Mesendoderm (in vitro differentiated cells): ENCODE results near the gene MARF1.

Source experiments
- DNase-seq: peaks from one replicate; pipeline ENCODE4 v3.0.0; 2013
- H2AK5ac ChIP-seq: 2 replicates; pipeline ENCODE4 v1.6.1; 2013; ENCODE audit warnings: low read length, inconsistent platforms
- H2BK120ac ChIP-seq: 2 replicates; pipeline ENCODE4 v1.6.1; 2013; ENCODE audit warnings: low read depth, mild to moderate bottlenecking, low read length, moderate library complexity, mixed read lengths
- H2BK15ac ChIP-seq: replicated peaks from 2 replicates; pipeline ENCODE4 v1.6.1; 2013; ENCODE audit warnings: low read depth, mild to moderate bottlenecking, moderate library complexity
- H2BK5ac ChIP-seq: 2 replicates; pipeline ENCODE4 v1.6.1; 2013; ENCODE audit warnings: low read length, inconsistent platforms
- H3K18ac ChIP-seq: 2 replicates; pipeline ENCODE4 v1.6.1; 2013; ENCODE audit warnings: mild to moderate bottlenecking, low read length, mixed read lengths
- H3K23ac ChIP-seq: one replicate; pipeline ENCODE4 v1.6.1; 2013; ENCODE audit warnings: low read length
- H3K27ac ChIP-seq: 2 replicates; pipeline ENCODE4 v1.5.1; 2013; ENCODE audit warnings: low read depth, mild to moderate bottlenecking, inconsistent platforms, low read length, moderate library complexity
- H3K27me3 ChIP-seq: 2 replicates; pipeline ENCODE4 v1.6.1; 2013; ENCODE audit warnings: low read length, control low read depth, mild to moderate bottlenecking, inconsistent platforms; ENCODE audit not compliant: insufficient read depth, poor library complexity
- H3K36me3 ChIP-seq: 2 replicates; pipeline ENCODE4 v1.6.1; 2013; ENCODE audit warnings: low read length, inconsistent platforms; ENCODE audit not compliant: control insufficient read depth, insufficient read depth
- H3K4ac ChIP-seq: one replicate; pipeline ENCODE4 v1.6.1; 2013; ENCODE audit warnings: low read depth, mild to moderate bottlenecking, low read length, moderate library complexity
- H3K4me1 ChIP-seq: 2 replicates; pipeline ENCODE4 v1.6.1; 2013; ENCODE audit warnings: low read depth, low read length, inconsistent platforms; ENCODE audit not compliant: control insufficient read depth
- H3K4me2 ChIP-seq: 2 replicates; pipeline ENCODE4 v1.6.1; 2013; ENCODE audit warnings: low read length
- H3K4me3 ChIP-seq: 2 replicates; pipeline ENCODE4 v1.5.1; 2013; ENCODE audit warnings: mild to moderate bottlenecking, low read length
- H3K56ac ChIP-seq: one replicate; pipeline ENCODE4 v1.6.1; 2013; ENCODE audit warnings: low read length
- H3K79me1 ChIP-seq: 2 replicates; pipeline ENCODE4 v1.6.1; 2013; ENCODE audit warnings: low read length, inconsistent platforms
- H3K79me2 ChIP-seq: 2 replicates; pipeline ENCODE4 v1.6.1; 2013; ENCODE audit warnings: mild to moderate bottlenecking, low read length; ENCODE audit not compliant: control insufficient read depth, insufficient read depth
- H3K9ac ChIP-seq: 2 replicates; pipeline ENCODE4 v1.6.1; 2013; ENCODE audit warnings: low read length, inconsistent platforms
- H4K5ac ChIP-seq: one replicate; pipeline ENCODE4 v1.6.1; 2013; ENCODE audit warnings: low read length
- H4K8ac ChIP-seq: one replicate; pipeline ENCODE4 v1.6.1; 2013; ENCODE audit warnings: low read depth, mild to moderate bottlenecking, control low read depth, low read length, moderate library complexity
- WGBS: extraction: QIAGEN DNeasy Blood & Tissue Kit; methylation state at CpG from one replicate; pipeline ENCODE4 v1.1.7; 2013; ENCODE audit warnings: low lambda C conversion rate, missing lambda C conversion rate; ENCODE audit not compliant: insufficient coverage; ENCODE audit errors: extremely low coverage; 5-methylcytosine and 5-hydroxymethylcytosine counted together

The MARF1 gene

DNA sequence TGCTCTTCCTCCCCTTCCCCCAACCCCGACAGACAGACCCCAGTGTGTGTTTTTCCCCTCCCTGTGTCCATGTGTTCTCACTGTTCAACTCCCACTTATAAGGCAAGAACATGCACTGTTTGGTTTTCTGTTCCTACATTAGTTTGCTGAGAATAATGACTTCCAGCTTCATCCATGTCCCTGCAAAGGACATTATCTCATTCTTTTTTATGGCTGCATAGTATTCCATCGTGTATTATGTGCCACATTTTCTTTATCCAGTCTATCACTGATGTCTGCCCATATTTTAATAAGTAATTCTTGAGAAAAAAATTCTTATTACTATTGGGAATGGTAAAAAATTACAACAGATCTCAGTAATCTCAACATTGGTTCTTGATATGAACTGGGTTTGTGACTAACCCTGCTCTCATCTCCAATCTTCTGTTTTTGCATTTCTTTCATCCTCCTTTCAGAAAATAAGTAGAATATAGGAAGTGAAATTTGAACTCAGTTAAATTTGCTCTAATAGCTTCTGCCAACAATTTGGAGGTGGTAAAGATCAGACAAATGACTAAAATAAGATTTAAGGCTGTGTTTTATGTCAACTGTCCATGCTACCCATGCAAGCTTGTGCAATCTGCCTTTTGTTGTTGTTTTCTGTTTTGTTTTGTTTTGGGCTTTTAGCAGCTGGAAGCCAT, 11.1 kb downstream of the MARF1 start:
- no peak overlapping the region for H3K4ac ChIP-seq
- no peak overlapping the region for H3K18ac ChIP-seq
- H3K56ac ChIP-seq = no peak overlapping the region
- no peaks in the 10 kb centered on the region for H3K79me1 ChIP-seq
- no peak overlapping the region for H2AK5ac ChIP-seq
- no peak overlapping the region for H2BK5ac ChIP-seq
- H3K4me2 ChIP-seq = no peak overlapping the region
- no peaks in the 10 kb centered on the region for H3K4me1 ChIP-seq
- H2BK15ac ChIP-seq = no peak overlapping the region
- DNase-seq = no peak
- H3K23ac ChIP-seq = no peak overlapping the region
- no peaks in the 10 kb centered on the region for H3K27me3 ChIP-seq
- H2BK120ac ChIP-seq = no peak overlapping the region
- H3K27ac ChIP-seq = no peak overlapping the region
- H3K79me2 ChIP-seq = no peaks in the 10 kb centered on the region
- no peak overlapping the region for H4K8ac ChIP-seq
- no CpG with 5 or more reads among the region's 2 CpGs for WGBS
- peaks cover 9% of the 10 kb centered on the region for H3K36me3 ChIP-seq
- no peak overlapping the region for H4K5ac ChIP-seq
- H3K4me3 ChIP-seq = no peak overlapping the region
- no peak overlapping the region for H3K9ac ChIP-seq

DNA sequence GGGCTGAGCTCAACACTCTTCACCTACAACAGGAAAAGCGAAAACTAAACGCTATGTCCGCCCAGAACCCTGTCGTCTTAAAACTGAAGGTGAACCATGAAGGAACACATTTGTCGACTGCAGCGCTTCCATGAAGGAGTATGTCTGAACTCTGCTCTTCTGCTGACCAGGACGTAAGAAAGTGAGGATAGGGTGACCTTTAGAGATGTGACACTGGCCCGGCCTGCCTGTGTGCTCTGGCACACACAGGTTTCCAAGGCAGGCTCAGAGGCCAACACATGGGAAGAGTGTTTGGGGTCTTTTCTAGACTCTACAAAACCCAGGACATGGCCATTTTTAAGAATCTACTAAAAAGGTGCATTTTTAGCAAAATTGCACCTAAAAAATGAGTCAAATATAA, 21.1 kb downstream of the MARF1 start:
- peaks cover 7% of the 10 kb centered on the region for H3K36me3 ChIP-seq
- H2BK15ac ChIP-seq = no peak overlapping the region
- H4K8ac ChIP-seq = no peak overlapping the region
- H3K4ac ChIP-seq = no peak overlapping the region
- H3K27ac ChIP-seq = no peak overlapping the region
- no peak overlapping the region for H3K4me2 ChIP-seq
- H3K4me3 ChIP-seq = no peak overlapping the region
- H3K18ac ChIP-seq = no peak overlapping the region
- H3K56ac ChIP-seq = no peak overlapping the region
- no peak overlapping the region for H3K23ac ChIP-seq
- no peak overlapping the region for H3K9ac ChIP-seq
- WGBS = no CpG with 5 or more reads among the region's 8 CpGs
- no peak overlapping the region for H2BK5ac ChIP-seq
- no peak overlapping the region for H2BK120ac ChIP-seq
- no peaks in the 10 kb centered on the region for H3K79me2 ChIP-seq
- no peak overlapping the region for H4K5ac ChIP-seq
- H3K4me1 ChIP-seq = no peaks in the 10 kb centered on the region
- no peak for DNase-seq
- no peak overlapping the region for H2AK5ac ChIP-seq
- no peaks in the 10 kb centered on the region for H3K27me3 ChIP-seq
- H3K79me1 ChIP-seq = no peaks in the 10 kb centered on the region

DNA sequence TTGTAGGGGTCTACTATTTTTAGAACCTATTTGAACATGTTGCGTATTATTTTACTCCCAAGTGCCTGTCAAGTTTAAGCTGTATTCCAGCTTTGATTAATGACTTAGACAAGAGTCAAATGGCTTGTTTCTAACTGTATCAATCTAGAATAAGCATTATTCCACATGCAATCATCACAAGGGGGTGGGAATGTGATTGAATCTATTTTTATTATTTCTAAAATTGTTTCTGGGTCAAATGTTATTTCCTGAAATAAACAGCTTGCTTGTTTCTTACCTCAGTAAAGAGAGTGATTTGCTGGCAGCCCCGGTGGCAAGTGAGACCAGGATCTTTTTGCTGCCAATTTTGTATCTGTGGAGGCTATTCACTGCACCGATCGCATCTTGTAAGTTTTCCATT, 21.5 kb downstream of the MARF1 start:
- no peaks in the 10 kb centered on the region for H3K27me3 ChIP-seq
- no peak overlapping the region for H3K4me3 ChIP-seq
- H3K23ac ChIP-seq = no peak overlapping the region
- no peak overlapping the region for H3K27ac ChIP-seq
- H3K79me2 ChIP-seq = no peaks in the 10 kb centered on the region
- no peaks in the 10 kb centered on the region for H3K79me1 ChIP-seq
- no peak for DNase-seq
- H4K5ac ChIP-seq = no peak overlapping the region
- H2BK15ac ChIP-seq = no peak overlapping the region
- H3K4ac ChIP-seq = no peak overlapping the region
- no peak overlapping the region for H4K8ac ChIP-seq
- H3K36me3 ChIP-seq = peaks cover 8% of the 10 kb centered on the region
- H2AK5ac ChIP-seq = no peak overlapping the region
- H3K56ac ChIP-seq = no peak overlapping the region
- H2BK120ac ChIP-seq = no peak overlapping the region
- no peak overlapping the region for H2BK5ac ChIP-seq
- no peaks in the 10 kb centered on the region for H3K4me1 ChIP-seq
- H3K9ac ChIP-seq = no peak overlapping the region
- no CpG with 5 or more reads among the region's 4 CpGs for WGBS
- H3K4me2 ChIP-seq = no peak overlapping the region
- no peak overlapping the region for H3K18ac ChIP-seq

DNA sequence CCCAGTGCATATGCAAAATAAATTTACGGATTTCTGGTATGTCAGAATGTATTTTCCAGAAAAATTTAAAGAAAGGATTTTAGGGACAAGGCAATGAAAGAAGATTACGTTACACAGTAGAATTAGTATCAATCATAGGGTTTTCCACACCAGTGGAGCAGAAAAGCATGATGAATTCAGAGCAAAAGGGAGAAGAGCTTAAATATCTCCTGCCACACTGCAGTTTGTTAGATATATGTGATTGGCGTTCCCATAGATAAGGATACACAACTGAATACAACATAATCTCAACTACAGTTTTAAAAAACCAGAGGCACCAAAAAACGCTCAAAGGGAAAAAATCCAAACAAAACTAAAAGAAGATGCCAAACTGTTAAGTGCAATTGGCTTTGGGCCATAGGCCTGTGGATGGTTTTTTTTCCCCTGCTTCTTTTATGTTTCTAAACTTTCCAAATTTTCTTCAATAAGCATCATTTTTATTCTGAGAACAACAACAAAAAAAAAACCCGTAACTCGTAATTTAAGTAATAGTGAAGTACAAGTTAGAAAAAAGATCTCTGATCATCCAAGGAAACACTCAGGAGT, 22.3 kb downstream of the MARF1 start:
- H3K79me1 ChIP-seq = no peaks in the 10 kb centered on the region
- H3K18ac ChIP-seq = no peak overlapping the region
- H3K23ac ChIP-seq = no peak overlapping the region
- H3K4ac ChIP-seq = no peak overlapping the region
- H3K4me2 ChIP-seq = no peak overlapping the region
- H3K79me2 ChIP-seq = no peaks in the 10 kb centered on the region
- WGBS = no CpG with 5 or more reads among the region's 6 CpGs
- no peak for DNase-seq
- H2BK5ac ChIP-seq = no peak overlapping the region
- no peak overlapping the region for H4K8ac ChIP-seq
- peaks cover 11% of the 10 kb centered on the region for H3K36me3 ChIP-seq
- H2BK120ac ChIP-seq = no peak overlapping the region
- no peak overlapping the region for H2AK5ac ChIP-seq
- no peak overlapping the region for H2BK15ac ChIP-seq
- H4K5ac ChIP-seq = no peak overlapping the region
- H3K9ac ChIP-seq = no peak overlapping the region
- H3K27me3 ChIP-seq = no peaks in the 10 kb centered on the region
- H3K27ac ChIP-seq = no peak overlapping the region
- H3K4me1 ChIP-seq = no peaks in the 10 kb centered on the region
- no peak overlapping the region for H3K56ac ChIP-seq
- H3K4me3 ChIP-seq = no peak overlapping the region

DNA sequence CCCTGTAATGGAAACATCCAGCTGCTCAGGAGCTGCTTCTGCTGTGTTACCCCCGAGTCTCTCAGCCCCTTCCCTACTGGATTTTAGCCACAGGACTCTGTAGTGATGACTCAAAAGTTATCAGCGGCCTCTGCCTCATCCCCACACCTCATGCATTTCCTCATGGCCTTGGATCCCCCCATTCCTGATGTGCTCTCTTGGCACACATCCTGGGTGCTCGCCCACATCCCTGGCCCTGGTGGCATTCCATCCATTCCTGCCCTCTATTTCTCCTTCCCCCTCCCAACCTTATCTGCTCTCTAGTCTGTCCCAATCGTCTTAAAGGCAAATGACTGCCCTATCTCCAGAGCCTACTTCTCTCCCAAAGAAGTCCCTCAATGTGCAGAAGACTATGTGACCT, 24.6 kb downstream of the MARF1 start:
- Histone ChIP-seq H3K4me3 (no peak overlapping the region), H4K5ac (no peak overlapping the region), H3K9ac (no peak overlapping the region), H3K27me3 (no peaks in the 10 kb centered on the region), H2BK120ac (no peak overlapping the region), H2BK5ac (no peak overlapping the region), H3K4ac (no peak overlapping the region), H3K79me1 (no peaks in the 10 kb centered on the region), H2BK15ac (no peak overlapping the region), H3K27ac (no peak overlapping the region), H3K18ac (no peak overlapping the region), H3K79me2 (no peaks in the 10 kb centered on the region), H2AK5ac (no peak overlapping the region), H3K4me2 (no peak overlapping the region), H4K8ac (no peak overlapping the region), H3K4me1 (no peaks in the 10 kb centered on the region), H3K56ac (no peak overlapping the region), H3K36me3 (peaks cover 6% of the 10 kb centered on the region), H3K23ac (no peak overlapping the region)
- WGBS = no CpG with 5 or more reads among the region's 4 CpGs
- DNase-seq = no peak

DNA sequence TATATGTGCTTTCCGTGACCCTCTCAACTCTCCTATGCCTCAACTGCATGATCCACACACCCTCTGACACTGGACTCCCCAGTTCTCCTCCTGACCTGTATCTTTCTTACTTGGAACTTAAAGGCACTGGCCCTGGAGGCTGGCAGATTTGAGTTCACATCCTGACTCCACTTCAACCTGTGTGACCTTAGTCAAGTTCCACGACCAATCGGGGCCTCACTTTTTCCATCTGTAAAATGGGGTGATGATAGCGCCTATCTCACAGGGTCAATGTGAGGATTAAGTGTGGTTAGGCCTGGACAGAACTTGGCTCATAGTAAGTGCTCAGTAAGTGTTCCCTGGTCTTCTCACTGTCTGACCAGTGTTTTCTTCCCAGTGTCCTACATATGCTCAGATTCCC, 25.1 kb downstream of the MARF1 start:
- no peak for DNase-seq
- H3K27me3 ChIP-seq = no peaks in the 10 kb centered on the region
- no peak overlapping the region for H3K4ac ChIP-seq
- no peak overlapping the region for H3K4me2 ChIP-seq
- H3K9ac ChIP-seq = no peak overlapping the region
- H3K36me3 ChIP-seq = peaks cover 6% of the 10 kb centered on the region
- H3K4me3 ChIP-seq = no peak overlapping the region
- WGBS = no CpG with 5 or more reads among the region's 4 CpGs
- H3K18ac ChIP-seq = no peak overlapping the region
- H3K23ac ChIP-seq = no peak overlapping the region
- H4K5ac ChIP-seq = no peak overlapping the region
- no peak overlapping the region for H2BK15ac ChIP-seq
- no peak overlapping the region for H3K56ac ChIP-seq
- H2BK120ac ChIP-seq = no peak overlapping the region
- no peaks in the 10 kb centered on the region for H3K79me1 ChIP-seq
- no peak overlapping the region for H2BK5ac ChIP-seq
- no peaks in the 10 kb centered on the region for H3K4me1 ChIP-seq
- no peak overlapping the region for H3K27ac ChIP-seq
- no peak overlapping the region for H2AK5ac ChIP-seq
- no peak overlapping the region for H4K8ac ChIP-seq
- no peaks in the 10 kb centered on the region for H3K79me2 ChIP-seq
